A549 (cell line): Measurements from ENCODE around the gene METTL6. TPM values are rescaled to one million over a fixed set of nuclear protein-coding genes. Genes with fewer than 3 reads are reported as not detected.

Source experiments
- ATAC-seq, 2 experiments: fragments of 200-7000 bp in 1 of 2; fragments of >200 bp in 1 of 2; cut with Nextera tagmentation in 1 of 2; cut with Tn5 transposase in 1 of 2; 3 replicates each; pipeline versions ENCODE4 v1.8.0 to v1.9.1; 2018 to 2020; ENCODE audit warnings: mild to moderate bottlenecking in 1 of 2, moderate library complexity in 1 of 2
- CTCF ChIA-PET: fragments of 300-600 bp; sonication (Branson Sonifier 250); formaldehyde crosslinking; extraction: SDS; loops from one replicate; lab custom pipeline; 2021; ENCODE audit warnings: antibody characterized with exemption, inconsistent platforms; lab: Yijun Ruan, JAX
- POLR2A ChIA-PET: fragments of 350-600 bp; formaldehyde crosslinking; extraction: SDS; loops from one replicate; lab custom pipeline; 2021; ENCODE audit warnings: antibody characterized with exemption, inconsistent platforms; lab: Yijun Ruan, JAX
- DNase-seq, 2 experiments: peaks; one replicate each; pipeline versions ENCODE4 v3.0.0 to v3.0.0-alpha.2; 2011 to 2016; ENCODE audit warnings: low read depth in 1 of 2, low spot score in 1 of 2
- FAIRE-seq: peaks from 2 replicates; lab custom pipeline; 2011; peaks lifted over from hg19 to GRCh38; lab: Jason Lieb, UNC
- H3K27ac ChIP-seq, 2 experiments: fragments of >200 bp; sonication (Bioruptor Twin); formaldehyde crosslinking; 3 replicates each; pipeline ENCODE4 v1.5.1; 2016 to 2017
- H3K4me1 ChIP-seq: fragments of >200 bp; sonication (Bioruptor Twin); formaldehyde crosslinking; 3 replicates; pipeline ENCODE4 v1.6.1; 2016
- H3K4me2 ChIP-seq: fragments of >200 bp; sonication (Bioruptor Twin); formaldehyde crosslinking; 3 replicates; pipeline ENCODE4 v1.6.1; 2016
- H3K4me3 ChIP-seq: fragments of >200 bp; sonication (Bioruptor Twin); formaldehyde crosslinking; 3 replicates; pipeline ENCODE4 v1.5.1; 2016
- H3K9me3 ChIP-seq: fragments of >200 bp; sonication (Bioruptor Twin); formaldehyde crosslinking; 3 replicates; pipeline ENCODE4 v1.6.1; 2016
- ATOH8 ChIP-seq: fragments of 250-450 bp; sonication (Bioruptor Pico); IDR thresholded peaks from 2 replicates; pipeline ENCODE4 v1.5.0; 2020; ENCODE audit warnings: low read depth, mild to moderate bottlenecking, moderate library complexity
- BHLHE40 ChIP-seq: IDR thresholded peaks from 2 replicates; pipeline ENCODE4 v1.6.1; 2012; ENCODE audit warnings: low read depth, low read length, inconsistent platforms
- CEBPB ChIP-seq, 2 experiments: fragments of >200 bp in 1 of 2; sonication (Bioruptor Twin) in 1 of 2; formaldehyde crosslinking in 1 of 2; IDR thresholded peaks; 2 replicates each; pipeline ENCODE4 v1.6.1; 2012 to 2016
- CHD2 ChIP-seq: fragments of 150-350 bp; IDR thresholded peaks from 2 replicates; pipeline ENCODE4 v1.6.1; 2014; ENCODE audit warnings: low read length; ENCODE audit not compliant: partially characterized antibody
- EHMT2 ChIP-seq: fragments of 200-600 bp; sonication (generic); IDR thresholded peaks from 2 replicates; pipeline ENCODE4 v1.6.1; 2016; ENCODE audit warnings: antibody characterized with exemption, low read depth, mild to moderate bottlenecking, moderate library complexity
- ELK1 ChIP-seq: fragments of 150-350 bp; IDR thresholded peaks from 2 replicates; pipeline ENCODE4 v1.6.1; 2014; ENCODE audit warnings: low read depth, mild to moderate bottlenecking, low read length
- GATA3 ChIP-seq: IDR thresholded peaks from 2 replicates; pipeline ENCODE4 v1.6.1; 2012; ENCODE audit warnings: borderline replicate concordance
- HEYL ChIP-seq: fragments of 250-450 bp; sonication (Bioruptor Pico); IDR thresholded peaks from 2 replicates; pipeline ENCODE4 v1.8.0; 2021; ENCODE audit warnings: mild to moderate bottlenecking, moderate library complexity
- HOXB5 ChIP-seq: fragments of 250-450 bp; sonication (Bioruptor Pico); IDR thresholded peaks from 2 replicates; pipeline ENCODE4 v1.5.0; 2020; ENCODE audit warnings: mild to moderate bottlenecking, moderate library complexity
- JUNB ChIP-seq: fragments of >200 bp; sonication (Bioruptor Twin); formaldehyde crosslinking; IDR thresholded peaks from 2 replicates; pipeline ENCODE4 v1.6.1; 2016
- KDM1A ChIP-seq: fragments of 200-600 bp; sonication (generic); IDR thresholded peaks from 2 replicates; pipeline ENCODE4 v1.6.1; 2016; ENCODE audit warnings: low read depth, mild to moderate bottlenecking
- KDM5A ChIP-seq: fragments of 200-600 bp; sonication (generic); IDR thresholded peaks from 2 replicates; pipeline ENCODE4 v1.6.1; 2016; ENCODE audit warnings: antibody characterized with exemption, mild to moderate bottlenecking
- MAFK ChIP-seq: fragments of 450-650 bp; IDR thresholded peaks from 2 replicates; pipeline ENCODE4 v1.6.1; 2014; ENCODE audit not compliant: partially characterized antibody
- NR3C1 ChIP-seq: fragments of >200 bp; sonication (Bioruptor Twin); formaldehyde crosslinking; IDR thresholded peaks from 3 replicates; pipeline ENCODE4 v1.6.1; 2017
- PHF8 ChIP-seq: fragments of 200-600 bp; sonication (generic); IDR thresholded peaks from 2 replicates; pipeline ENCODE4 v1.6.1; 2016; ENCODE audit warnings: low read depth, mild to moderate bottlenecking, antibody characterized with exemption, moderate library complexity, borderline replicate concordance
- POLR2A ChIP-seq: IDR thresholded peaks from 2 replicates; pipeline ENCODE4 v1.6.1; 2012; ENCODE audit warnings: mild to moderate bottlenecking, low read length
- RARB ChIP-seq: fragments of 250-450 bp; sonication (Bioruptor Pico); IDR thresholded peaks from 2 replicates; pipeline ENCODE4 v1.8.0; 2021; ENCODE audit warnings: mild to moderate bottlenecking, moderate library complexity
- RNF2 ChIP-seq: fragments of 200-600 bp; sonication (generic); IDR thresholded peaks from 2 replicates; pipeline ENCODE4 v1.6.1; 2016; ENCODE audit warnings: low read depth, mild to moderate bottlenecking, antibody characterized with exemption, moderate library complexity, borderline replicate concordance
- SREBF2 ChIP-seq: fragments of 450-650 bp; IDR thresholded peaks from 2 replicates; pipeline ENCODE4 v1.6.1; 2014; ENCODE audit warnings: mild to moderate bottlenecking, moderate library complexity
- TFCP2L1 ChIP-seq: fragments of 250-450 bp; sonication (Bioruptor Pico); IDR thresholded peaks from 2 replicates; pipeline ENCODE4 v1.5.0; 2021; ENCODE audit warnings: mild to moderate bottlenecking
- TP53 ChIP-seq: fragments of 250-450 bp; sonication (Bioruptor Pico); IDR thresholded peaks from 2 replicates; pipeline ENCODE4 v1.5.0; 2021; ENCODE audit warnings: mild to moderate bottlenecking, moderate library complexity
- ZC3H11A ChIP-seq: fragments of 450-650 bp; IDR thresholded peaks from 2 replicates; pipeline ENCODE4 v1.6.1; 2014; ENCODE audit warnings: antibody characterized with exemption, mild to moderate bottlenecking
- ZFP36 ChIP-seq: fragments of 450-650 bp; IDR thresholded peaks from 2 replicates; pipeline ENCODE4 v1.6.1; 2014; ENCODE audit warnings: borderline replicate concordance; ENCODE audit not compliant: partially characterized antibody
- WGBS: methylation state at CpG from one replicate; pipeline ENCODE4 v1.1.6; 2017; ENCODE audit errors: missing lambda C conversion rate; 5-methylcytosine and 5-hydroxymethylcytosine counted together
- polyA plus RNA-seq, 4 experiments: library from polyadenylated mRNA; depleted of rRNA in 3 of 4; stranded (reverse); fragments of >200 nt; fragmentation: RNase III in 1 of 4; extraction: RNeasy Plus Mini Kit Qiagen cat#74134 plus additional on column Dnase treatment in 1 of 4; gene quantifications; 2 replicates in 3 of 4; 3 replicates in 1 of 4; pipeline ENCODE4 v1.2.3, GENCODE V29; 2011 to 2017
- TF ChIP-seq, protein P1 (sequence below): IDR thresholded peaks from 2 replicates; pipeline ENCODE4 v1.6.1; 2012
- TF ChIP-seq, protein P2 (sequence below): IDR thresholded peaks from 2 replicates; pipeline ENCODE4 v1.6.1; 2012; ENCODE audit warnings: low read depth, borderline replicate concordance
- TF ChIP-seq, protein P3 (sequence below): fragments of 450-650 bp; IDR thresholded peaks from 2 replicates; pipeline ENCODE4 v1.6.1; 2014; ENCODE audit warnings: antibody characterized with exemption

Gene METTL6
- polyA plus RNA-seq, 2 of the 4 experiments (the other 2 are of a cell fraction), result 29.6 to 42.7 TPM

DNA sequence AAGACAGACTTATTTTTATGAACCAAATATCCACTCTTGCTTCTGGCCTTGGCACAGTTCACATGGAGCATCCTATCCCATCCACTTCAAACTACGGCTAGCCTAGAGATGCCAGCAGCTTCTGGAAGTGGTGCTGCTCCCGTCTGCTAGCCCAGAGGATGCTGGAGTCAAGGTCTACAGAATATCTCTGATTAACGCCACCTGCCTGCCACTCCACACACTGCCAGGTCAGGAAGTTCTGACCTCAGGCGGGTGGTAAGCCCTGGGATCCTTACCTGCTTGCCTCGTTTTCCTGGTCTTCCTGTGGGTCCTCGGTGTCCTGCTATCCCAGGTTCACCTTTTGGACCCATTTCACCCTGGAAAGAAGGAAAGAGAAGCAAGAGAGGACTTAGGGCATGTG lies 42.9 kb upstream of the METTL6 start:
- WGBS, result 45% methylated on average over 6 of the region's 6 CpGs
- Histone ChIP-seq H3K4me3 (no peak overlapping the region), H3K27ac (no peak overlapping the region), H3K4me2 (no peak overlapping the region), H3K9me3 (no peaks in the 10 kb centered on the region), H3K4me1 (no peaks in the 10 kb centered on the region)
- ChIA-PET CTCF (interaction anchor here (1.0 kb wide), 1 partner anchor 88 kb away, joined by 3 read pairs; no protein-coding TSS in a partner anchor), POLR2A (interaction anchor here (0.5 kb wide), 1 partner anchor 131 kb away, joined by 3 read pairs; the partner anchor contains the start of genes BTD and HACL1)
- FAIRE-seq (no peak), DNase-seq (peak; percentile 21), ATAC-seq (peak; percentile 73 to 89)
- TF ChIP-seq KDM5A (no peak), NR3C1 (no peak), TP53 (no peak), EHMT2 (no peak), KDM1A (no peak), CHD2 (no peak), POLR2A (no peak), HOXB5 (no peak), RNF2 (no peak), GATA3 (no peak), JUNB (no peak), TFCP2L1 (CRISPR knock-in tag) (no peak), SREBF2 (no peak), ZC3H11A (no peak), BHLHE40 (no peak), RARB (CRISPR knock-in tag) (no peak), ATOH8 (no peak)
- TF ChIP-seq, protein P1, sequence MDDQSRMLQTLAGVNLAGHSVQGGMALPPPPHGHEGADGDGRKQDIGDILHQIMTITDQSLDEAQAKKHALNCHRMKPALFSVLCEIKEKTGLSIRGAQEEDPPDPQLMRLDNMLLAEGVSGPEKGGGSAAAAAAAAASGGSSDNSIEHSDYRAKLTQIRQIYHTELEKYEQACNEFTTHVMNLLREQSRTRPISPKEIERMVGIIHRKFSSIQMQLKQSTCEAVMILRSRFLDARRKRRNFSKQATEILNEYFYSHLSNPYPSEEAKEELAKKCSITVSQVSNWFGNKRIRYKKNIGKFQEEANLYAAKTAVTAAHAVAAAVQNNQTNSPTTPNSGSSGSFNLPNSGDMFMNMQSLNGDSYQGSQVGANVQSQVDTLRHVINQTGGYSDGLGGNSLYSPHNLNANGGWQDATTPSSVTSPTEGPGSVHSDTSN, result no peak

- ATAC-seq (no peak), DNase-seq (no peak), FAIRE-seq (no peak)
- WGBS, result 65% methylated on average over 11 of the region's 11 CpGs
- Histone ChIP-seq H3K4me1 (no peaks in the 10 kb centered on the region), H3K9me3 (no peaks in the 10 kb centered on the region), H3K27ac (no peak overlapping the region), H3K4me2 (no peak overlapping the region), H3K4me3 (no peak overlapping the region)
- POLR2A ChIA-PET, result no interaction called here
- TF ChIP-seq TP53 (no peak), ZFP36 (no peak), ELK1 (no peak), SREBF2 (no peak), MAFK (no peak), HEYL (no peak), CEBPB (IDR thresholded peaks at IDR 0.05) (no peak), PHF8 (no peak), HOXB5 (no peak)
- TF ChIP-seq, protein P2, sequence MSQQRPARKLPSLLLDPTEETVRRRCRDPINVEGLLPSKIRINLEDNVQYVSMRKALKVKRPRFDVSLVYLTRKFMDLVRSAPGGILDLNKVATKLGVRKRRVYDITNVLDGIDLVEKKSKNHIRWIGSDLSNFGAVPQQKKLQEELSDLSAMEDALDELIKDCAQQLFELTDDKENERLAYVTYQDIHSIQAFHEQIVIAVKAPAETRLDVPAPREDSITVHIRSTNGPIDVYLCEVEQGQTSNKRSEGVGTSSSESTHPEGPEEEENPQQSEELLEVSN, result no peak
- TF ChIP-seq, protein P3, sequence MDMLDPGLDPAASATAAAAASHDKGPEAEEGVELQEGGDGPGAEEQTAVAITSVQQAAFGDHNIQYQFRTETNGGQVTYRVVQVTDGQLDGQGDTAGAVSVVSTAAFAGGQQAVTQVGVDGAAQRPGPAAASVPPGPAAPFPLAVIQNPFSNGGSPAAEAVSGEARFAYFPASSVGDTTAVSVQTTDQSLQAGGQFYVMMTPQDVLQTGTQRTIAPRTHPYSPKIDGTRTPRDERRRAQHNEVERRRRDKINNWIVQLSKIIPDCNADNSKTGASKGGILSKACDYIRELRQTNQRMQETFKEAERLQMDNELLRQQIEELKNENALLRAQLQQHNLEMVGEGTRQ, result no peak
- CTCF ChIA-PET, result interaction anchor here (1.4 to 1.5 kb wide), 2 partner anchors 200 kb away, joined by 3 to 4 read pairs; no protein-coding TSS in a partner anchor
These were observed 40.2 kb upstream of the METTL6 start for GRCh38 chr3:15467227-15468181.
